GM18505 (cell line): Measurements from ENCODE around the gene RPS6KB1.
"Not testable (repeated sequence)": the region's sequence is repeated elsewhere in the genome, so short reads cannot be mapped to it uniquely, and the experiment has no call there.

Source experiments
- ATAC-seq: cut with Tn5 transposase; IDR thresholded peaks from one replicate; pipeline ENCODE4 v1.9.1; 2021; ENCODE audit not compliant: unreplicated experiment
- POLR2A ChIP-seq: IDR thresholded peaks from 4 replicates; pipeline ENCODE4 v1.6.1; 2011; ENCODE audit warnings: borderline replicate concordance; ENCODE audit not compliant: insufficient read depth, insufficient read length; ENCODE audit errors: extremely low read depth

Gene RPS6KB1

DNA sequence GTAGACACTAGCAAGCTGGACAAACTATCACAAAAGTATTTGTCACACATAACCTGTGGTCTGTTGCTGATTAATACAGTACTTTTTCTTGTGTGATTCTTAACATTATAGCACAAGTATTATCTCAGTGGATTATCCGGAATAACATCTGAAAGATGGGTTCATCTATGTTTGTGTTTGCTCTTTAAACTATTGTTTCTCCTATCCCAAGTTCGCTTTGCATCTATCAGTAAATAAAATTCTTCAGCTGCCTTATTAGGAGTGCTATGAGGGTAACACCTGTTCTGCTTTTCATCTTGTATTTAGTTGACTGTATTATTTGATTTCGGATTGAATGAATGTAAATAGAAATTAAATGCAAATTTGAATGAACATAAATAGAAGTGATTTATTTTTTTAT lies 57.1 kb downstream of the RPS6KB1 start:
- ATAC-seq, result no peak
- TF ChIP-seq POLR2A, result no peak

- no peak for TF ChIP-seq POLR2A
- no peak for ATAC-seq
These were observed 61.9 kb downstream of the RPS6KB1 start for GRCh38 chr17:59954856-59955255.

GRCh38 chr17:59959574-59959973 lies 66.7 kb downstream of the RPS6KB1 start:
- ATAC-seq, result not testable (repeated sequence)

GRCh38 chr17:59962739-59963318 lies 69.9 kb downstream of the RPS6KB1 start:
- ATAC-seq, result no peak
- TF ChIP-seq POLR2A, result no peak

DNA sequence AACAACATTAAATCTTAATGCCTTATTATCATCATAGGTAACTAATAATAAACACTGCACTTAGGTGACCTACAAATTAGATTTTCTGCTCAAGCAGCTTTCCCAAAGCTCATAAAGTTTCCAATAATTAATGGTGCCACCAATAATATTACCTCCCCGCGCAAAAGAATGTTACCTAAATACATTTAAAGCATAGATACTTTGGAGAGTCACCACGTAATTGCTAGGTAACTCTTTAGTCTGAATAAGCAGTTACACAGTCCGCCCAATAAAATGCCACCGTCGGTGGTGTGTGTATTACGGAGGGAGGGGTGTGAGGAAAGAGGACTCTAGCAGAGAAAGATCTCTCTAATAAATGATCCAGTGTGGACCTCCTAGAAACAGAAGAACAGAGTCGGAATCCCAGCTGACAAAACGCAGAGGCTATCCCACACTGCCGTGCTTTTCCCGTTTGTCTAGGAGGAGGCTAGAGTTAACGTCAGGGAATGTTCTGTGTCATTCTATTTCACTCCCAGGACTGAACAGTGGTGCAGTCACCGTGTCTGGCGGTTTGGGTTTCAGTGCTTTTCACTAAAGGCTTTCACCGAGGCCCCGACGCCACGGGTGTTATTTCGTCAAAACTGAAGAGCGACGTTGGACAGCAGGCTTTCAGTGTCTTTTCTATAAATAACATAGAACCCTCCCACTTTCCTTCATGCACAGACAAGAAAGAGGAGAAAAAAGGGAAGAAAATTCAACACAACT lies 71.0 kb downstream of the RPS6KB1 start:
- TF ChIP-seq POLR2A, result no peak
- ATAC-seq, result peak; percentile 33

DNA sequence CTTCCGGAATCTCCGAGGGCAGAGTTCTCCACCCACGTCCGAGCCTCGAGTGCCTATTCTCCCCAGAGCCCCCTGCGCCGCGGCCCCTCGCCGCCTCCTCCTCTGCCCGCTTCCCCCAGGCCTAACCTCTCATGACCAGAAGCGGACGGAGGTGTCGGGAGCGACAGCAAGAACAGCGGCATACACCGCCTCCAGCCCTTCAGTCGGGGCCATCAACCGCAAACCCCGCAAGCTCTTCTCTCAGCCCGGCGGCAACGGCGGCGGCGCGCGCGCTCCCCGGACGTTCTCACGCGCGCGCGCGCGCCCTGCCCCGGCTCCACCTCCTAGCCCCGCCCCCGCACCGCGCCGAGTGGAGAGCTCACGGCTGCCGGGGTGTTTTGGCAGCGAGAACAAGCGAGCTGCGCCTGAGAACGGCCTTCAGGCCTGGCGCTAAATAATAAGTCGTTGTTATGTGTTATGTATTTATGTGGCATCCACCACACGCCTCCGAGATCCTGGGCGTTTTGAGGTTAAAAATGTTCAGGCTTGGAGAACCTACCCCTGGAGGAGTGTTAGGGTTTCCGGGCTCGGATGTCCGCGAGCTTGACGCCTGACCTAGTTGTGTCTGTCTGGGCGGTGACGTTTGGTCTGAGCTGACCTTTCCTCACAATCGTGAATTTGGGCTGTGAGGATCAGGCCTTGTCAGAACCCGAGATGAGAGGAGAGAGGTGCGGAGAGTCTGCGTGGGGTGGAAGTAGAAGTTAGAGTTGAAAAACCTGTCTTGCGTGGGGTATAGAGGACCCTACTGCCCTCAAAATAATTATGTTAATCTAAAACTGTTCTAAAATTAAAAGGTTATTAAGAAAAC lies 71.8 kb downstream of the RPS6KB1 start, which contains the start of gene RNFT1:
Gene RNFT1 (minus strand): TSS at position 259 of the 847 bp plus-strand sequence. CDS start 77 bp downstream, at position 182.
- peak; percentile 77 for ATAC-seq
- peak; percentile 85 for TF ChIP-seq POLR2A

- not testable (repeated sequence) for ATAC-seq
These were observed 78.8 kb downstream of the RPS6KB1 start for GRCh38 chr17:59971771-59972170.

GRCh38 chr17:59972778-59973177 lies 79.9 kb downstream of the RPS6KB1 start:
- ATAC-seq, result no peak
- TF ChIP-seq POLR2A, result no peak

GRCh38 chr17:59973483-59973882 lies 80.6 kb downstream of the RPS6KB1 start:
- not testable (repeated sequence) for ATAC-seq

DNA sequence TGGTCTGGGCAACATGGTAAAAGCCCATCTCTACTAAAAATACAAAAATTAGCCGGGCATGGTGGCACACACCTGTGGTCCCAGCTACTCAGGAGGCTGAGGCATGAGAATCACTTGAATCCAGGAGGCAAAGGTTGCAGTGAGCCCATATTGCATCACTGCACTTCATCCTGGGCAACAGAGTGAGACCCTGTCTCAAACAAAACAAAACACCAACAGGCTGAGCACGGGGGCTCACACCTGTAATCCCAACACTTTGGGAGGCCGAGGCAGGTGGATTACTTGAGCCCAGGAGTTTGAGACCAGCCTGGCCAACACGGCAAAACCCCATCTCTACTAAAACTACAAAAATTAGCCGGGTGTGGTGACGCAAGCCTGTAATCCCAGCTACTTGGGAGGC lies 82.2 kb downstream of the RPS6KB1 start:
- ATAC-seq, result not testable (repeated sequence)

GRCh38 chr17:59996608-59997007 lies 103.7 kb downstream of the RPS6KB1 start:
- ATAC-seq, result not testable (repeated sequence)
